Occipital lobe (tissue), 2 donors: Measurements from ENCODE around the gene ARFGEF3. TPM values are rescaled to one million over a fixed set of nuclear protein-coding genes. Genes with fewer than 3 reads are reported as not detected.
A peak's percentile ranks its signal among the peaks of the same experiment; 100 is the strongest.

Experiments used
- DNase-seq: peaks from one replicate; lab custom pipeline; 2025; lab: John Stamatoyannopoulos, UW
- total RNA-seq: library from RNA; depleted of rRNA; stranded (reverse); fragments of >200 nt; gene quantifications from one replicate; pipeline ENCODE4 v1.2.3, GENCODE V29; 2014

The ARFGEF3 gene
- total RNA-seq, 1 donor from 2014 or later: 65.7 TPM

DNA sequence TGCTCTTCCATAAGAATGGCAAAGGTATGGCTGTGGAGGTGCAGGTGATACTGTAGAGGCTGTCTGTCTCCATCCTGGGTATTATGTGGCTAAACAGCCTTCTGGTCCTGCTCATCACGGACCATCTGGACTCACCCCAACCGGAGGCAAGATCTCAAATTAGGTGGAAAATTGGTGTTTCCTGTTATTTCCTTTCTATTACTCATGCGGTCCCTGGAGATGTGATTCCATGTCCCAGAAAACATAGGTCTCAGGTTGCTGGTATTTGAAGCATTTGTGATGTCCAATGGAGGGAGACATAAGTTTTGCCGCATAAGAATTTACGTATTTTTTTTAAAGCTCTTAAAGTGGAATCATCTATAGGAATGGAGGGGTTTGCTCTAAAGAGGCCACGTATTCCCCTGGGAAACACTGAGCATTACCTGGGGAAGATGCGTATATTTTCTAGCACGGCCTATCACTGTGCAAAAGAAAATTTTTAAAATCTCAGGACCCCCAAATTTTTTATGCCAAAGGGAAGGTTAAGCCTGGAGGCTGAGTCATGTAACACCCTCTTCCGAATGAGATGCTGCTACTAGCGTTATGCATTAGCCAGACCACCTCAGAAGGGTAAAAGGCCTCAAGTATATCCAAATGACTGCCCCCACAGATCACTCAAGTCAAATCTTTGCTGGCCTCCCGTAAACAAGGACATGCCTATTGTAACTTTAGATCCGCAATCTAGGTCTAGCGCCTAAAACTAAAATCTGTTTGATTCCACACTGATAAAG is 78.9 kb downstream of the ARFGEF3 start:
- no peak for DNase-seq

DNA sequence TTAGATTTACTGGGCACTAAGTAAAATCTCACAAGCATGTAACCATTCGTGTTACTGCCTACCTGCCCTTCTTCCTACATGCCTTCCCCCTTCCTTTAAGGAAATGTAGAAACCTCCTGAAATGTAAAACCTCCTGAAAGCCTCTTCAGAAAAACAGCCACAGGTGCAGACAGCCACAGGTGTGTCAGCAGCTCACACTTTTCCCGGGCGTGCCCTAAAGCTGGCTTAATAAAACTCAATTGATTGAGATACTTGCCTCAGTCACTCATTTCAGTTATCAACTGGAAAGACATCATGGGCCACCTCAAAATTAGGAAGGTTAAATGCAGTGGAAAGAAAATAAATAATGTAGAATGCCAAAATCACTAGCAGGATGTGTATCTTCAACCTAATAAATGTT is 79.6 kb downstream of the ARFGEF3 start:
- DNase-seq: no peak

DNA sequence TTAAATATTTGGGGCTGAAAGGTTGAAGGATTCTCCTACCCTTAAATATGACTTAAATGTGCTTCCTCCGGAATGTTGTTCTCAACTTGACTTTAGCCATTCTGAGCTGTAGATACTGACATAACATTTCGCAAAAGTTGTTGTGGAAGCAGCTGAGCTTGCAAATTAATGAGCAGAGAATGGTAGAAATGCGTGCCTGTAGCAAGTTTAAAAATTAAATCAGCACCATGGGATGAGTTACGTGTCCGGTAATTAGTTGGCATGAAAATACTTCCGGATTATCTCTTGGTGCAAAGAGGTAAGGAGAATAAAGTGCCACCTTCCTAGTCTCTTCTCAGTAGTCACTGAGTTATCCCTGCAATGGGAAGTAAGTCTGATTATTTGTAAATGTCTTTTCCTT is 80.2 kb downstream of the ARFGEF3 start:
- DNase-seq: no peak

DNA sequence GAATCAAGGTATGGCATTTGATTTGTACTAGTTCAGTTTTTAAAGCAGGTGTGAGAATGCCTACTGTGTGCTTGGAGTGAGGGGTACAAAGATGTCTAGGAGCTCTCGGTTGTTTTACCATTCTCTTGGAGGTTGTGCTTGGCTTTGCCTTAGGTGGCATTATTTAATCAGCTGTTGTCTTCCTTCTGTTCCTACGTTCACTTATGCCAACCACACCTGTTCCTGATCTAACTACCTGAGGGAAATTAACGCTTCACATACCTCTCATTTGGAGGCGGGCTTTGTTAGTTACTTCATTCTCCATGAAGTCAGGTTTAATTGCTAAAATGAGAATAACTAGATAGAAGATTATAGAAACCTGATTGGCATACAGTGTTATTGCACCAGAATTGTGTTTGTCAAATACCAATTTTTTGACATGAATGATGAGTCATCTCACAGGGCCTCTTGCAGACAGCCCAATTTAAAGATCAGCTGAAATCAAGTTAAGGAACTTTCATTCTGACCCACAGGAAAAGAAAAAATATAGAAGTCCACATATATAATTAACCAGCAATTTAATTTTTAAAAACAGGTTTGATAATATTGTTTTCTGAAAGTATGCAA is 81.4 kb downstream of the ARFGEF3 start:
- DNase-seq: no peak

DNA sequence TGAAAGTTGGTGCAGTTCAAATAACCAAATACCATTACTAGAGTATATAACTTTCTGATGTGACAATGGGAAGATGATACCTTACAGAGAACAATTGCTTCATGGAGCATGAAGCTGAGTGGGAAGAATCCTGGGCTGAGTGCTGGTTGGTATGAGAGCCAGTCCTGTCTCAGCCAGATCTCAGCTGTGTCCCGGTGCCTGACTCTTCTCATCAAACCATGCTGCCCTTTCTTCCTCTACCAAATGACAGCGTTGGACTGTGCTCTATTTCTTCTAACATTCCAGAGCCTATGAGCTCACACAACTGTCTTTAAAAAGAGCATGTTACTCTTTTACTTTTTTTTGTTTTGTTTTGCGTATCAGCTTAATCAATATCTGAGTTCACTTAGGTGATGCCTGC is 84.0 kb downstream of the ARFGEF3 start:
- no peak for DNase-seq

DNA sequence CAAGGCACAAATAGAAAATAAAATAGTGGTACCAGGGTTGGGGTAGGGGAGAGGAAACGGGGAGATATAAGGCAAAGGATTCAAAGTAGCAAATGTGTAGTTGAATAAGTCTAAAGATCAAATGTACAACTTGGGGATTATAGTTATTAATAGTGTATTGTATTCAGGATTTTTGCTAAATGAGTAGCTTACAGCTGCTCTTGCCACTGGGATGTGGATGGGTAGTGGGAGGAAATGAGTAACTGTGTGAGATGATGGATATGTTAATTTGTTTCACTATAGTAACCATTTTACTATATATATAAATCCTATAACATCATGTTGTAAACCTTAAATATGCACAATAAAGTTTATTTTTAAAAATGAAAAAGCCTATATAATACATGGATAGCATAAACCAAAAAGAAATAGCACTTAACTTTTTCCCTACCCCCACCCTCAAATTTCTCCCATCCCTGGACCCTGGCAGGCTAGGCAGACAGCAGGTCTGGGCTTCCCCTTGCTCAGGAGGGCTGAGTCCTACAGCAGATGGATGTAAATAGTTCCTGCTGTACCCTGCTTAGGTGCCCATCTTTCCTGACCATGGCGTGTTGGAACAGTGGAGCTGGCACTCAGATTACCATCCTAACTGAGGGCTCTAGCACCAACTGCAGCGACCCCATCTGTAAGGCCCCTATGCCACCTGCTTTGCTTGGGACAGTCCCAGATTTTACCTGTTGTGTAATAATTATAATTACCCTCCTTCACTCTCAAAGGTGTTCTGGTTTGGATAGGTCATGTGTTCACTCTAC is 85.1 kb downstream of the ARFGEF3 start:
- DNase-seq: no peak

DNA sequence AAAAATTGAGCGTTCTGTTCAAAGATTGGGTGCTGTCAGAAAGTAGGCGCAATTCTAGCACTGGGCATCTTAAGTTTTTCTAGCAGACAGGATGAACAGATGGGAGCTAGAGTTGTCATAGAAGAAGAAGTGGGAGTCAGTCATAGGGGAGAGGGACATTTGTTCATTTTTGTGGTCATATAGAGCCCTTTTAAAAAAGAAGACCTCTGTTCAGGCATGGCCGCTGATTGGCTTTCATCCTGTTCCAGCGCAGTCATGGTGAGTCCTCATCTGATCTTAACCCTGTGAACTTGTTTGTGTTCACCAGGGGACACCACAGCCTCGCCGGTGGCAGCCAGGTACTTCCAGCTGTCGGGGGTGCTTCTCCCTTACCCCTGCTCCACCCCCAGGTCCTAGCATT is 86.3 kb downstream of the ARFGEF3 start:
- no peak for DNase-seq

DNA sequence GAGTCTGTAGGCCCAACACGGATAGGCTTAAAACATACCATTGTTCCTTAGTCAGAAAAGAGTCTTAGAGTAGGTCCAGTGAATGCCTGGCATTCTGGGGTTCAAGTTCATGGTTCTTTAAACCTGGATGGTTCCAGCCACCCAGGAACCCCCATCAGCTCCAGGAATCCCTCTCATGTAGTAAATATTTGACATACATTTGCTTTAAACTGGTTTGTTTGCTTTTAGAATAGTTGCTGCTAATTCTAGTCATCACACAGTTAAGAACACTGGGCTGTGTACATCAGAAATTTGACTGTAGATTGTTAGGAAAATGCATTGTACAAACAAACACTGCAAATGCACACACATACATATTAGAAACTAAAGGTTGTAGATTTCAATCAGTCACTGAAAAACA is 87.1 kb downstream of the ARFGEF3 start:
- DNase-seq: no peak

DNA sequence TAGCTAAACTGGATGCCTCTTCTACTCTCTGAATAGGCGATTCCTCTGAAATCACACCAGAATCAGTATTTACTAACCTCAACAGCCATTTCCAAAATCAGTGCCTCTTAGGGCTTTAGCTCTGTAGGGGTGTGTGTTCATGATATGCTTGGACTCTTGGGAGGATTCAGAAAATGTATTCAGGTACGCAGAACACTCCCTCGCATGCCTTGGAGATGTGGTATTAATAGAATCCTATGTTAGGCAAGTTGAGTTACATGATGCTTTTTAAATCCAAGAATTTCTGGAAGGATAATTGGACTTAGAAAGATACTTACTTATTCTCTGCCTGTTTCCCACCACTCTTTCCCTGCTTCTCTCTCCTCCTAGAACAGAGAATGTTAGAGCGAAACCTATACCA is 88.3 kb downstream of the ARFGEF3 start:
- no peak for DNase-seq

DNA sequence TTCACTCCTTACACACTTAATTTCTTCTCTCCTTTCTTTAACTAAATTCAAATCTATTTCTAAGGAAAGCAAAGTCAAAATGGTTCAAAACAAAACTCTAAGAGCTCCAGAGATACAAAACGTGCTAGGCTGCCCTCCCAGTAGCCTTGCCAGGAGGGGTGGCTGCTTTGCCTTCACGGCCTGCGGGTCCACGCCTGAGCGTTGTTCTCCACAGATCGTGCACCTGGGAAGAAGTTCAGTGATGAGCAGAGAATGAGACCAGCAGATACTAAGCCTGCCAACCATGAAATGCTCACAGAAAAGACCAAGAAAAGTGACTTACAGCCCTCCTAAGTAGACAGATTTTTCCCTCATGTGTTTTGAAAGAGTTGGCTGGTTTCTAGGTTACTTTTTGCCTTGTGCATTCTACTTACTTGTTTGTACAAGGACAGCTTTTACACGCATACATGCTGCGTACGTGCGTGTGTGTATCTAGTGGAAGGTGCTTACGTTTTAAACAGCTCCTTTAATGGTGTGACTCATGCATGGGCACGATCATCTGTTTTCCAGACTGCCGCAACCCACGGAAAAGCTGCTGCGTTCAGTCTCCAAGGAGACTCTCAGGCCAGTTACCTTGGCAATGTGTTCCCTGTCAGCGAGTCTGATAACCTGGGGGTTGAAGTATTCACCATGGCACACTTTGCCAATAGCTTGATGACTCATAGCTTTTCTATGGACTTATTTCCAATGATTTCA is 88.9 kb downstream of the ARFGEF3 start:
- DNase-seq: peak; percentile 70

DNA sequence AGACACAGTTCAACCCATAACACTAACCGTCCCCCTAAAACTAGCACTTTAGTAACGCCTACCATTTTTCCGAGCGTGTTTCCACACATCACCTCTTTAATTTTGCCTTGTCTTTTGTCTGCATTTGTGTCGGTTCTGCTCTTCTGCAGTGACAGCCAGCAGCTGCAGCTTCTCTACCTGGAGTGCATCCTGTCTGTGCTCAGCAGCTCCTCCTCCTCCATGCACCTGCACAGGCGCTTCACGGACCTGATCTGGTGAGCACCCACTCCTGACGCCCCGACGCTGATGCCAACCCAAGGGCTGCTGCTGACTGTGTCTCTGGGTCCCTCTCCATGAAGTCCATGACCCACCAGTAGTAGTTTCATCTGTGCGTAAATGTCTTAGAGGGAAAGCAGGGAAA is 92.0 kb downstream of the ARFGEF3 start:
- no peak for DNase-seq

DNA sequence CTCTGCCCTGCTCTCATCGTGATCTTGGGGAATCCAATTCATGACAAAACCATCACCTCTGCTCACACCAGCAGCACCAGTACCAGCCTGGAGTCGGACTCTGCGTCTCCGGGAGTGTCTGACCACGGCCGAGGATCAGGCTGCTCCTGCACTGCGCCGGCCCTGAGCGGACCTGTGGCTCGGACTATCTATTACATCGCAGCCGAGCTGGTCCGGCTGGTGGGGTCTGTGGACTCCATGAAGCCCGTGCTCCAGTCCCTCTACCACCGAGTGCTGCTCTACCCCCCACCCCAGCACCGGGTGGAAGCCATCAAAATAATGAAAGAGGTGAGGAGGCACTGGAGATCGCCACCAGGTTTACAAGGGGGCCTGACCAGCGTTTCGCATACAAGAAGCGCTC is 93.7 kb downstream of the ARFGEF3 start:
- no peak for DNase-seq

DNA sequence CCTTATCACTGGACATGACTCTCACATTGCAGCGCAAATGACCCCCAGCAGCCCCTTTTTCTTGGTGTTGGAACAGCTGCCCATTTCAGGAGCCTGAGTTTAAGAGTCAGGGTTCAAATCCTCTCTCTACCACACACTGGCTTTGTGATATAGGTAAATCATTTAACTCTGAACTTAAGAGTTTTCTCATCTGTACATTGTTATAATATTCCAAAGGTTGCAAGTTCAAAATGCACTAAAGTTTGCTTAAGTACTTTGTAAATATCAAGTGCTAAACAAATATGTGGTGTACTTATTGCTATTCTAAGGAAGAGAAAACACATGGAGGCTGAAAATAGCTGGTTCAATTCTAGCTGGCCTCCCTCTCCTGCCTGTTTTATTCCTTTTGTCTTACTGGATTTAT is 95.9 kb downstream of the ARFGEF3 start:
- no peak for DNase-seq

DNA sequence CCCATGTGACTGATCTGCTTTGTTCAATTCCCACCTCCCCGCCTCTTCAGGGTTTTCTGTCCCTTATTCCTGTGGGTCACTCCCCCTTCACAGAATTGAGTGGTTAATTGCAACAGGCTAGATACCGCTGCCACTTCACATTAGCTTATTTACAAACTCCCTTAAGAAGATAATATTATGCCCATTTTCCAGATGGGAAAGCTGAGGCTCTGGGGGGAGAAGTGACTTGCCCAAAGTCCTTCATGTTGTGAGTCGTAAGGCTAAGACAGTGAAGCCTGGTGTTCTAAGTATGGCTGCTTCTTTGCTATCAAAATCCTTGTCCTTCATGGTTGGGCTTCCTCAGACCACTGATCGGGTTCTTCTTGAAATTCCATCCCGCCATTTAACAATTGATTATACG is 96.5 kb downstream of the ARFGEF3 start:
- DNase-seq: no peak

DNA sequence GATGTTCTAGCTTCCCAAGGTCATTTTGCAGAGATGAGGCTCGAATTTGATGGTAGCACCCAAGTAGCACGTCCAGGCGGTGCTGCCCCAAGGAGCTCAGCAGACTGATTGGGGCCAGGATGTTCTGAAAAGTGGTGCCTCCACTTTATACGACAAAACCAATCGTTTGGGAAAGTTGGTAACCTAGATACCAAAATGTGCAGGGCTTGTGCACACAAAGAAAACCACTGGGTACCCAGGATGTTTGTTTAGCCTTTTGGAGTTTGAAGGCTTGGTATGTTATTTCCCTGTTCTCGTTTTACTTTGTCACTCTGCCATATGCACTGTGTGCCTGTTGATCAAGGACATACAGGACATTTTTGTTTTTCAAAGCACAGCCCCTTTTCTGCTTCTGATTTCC is 97.3 kb downstream of the ARFGEF3 start:
- DNase-seq: no peak

DNA sequence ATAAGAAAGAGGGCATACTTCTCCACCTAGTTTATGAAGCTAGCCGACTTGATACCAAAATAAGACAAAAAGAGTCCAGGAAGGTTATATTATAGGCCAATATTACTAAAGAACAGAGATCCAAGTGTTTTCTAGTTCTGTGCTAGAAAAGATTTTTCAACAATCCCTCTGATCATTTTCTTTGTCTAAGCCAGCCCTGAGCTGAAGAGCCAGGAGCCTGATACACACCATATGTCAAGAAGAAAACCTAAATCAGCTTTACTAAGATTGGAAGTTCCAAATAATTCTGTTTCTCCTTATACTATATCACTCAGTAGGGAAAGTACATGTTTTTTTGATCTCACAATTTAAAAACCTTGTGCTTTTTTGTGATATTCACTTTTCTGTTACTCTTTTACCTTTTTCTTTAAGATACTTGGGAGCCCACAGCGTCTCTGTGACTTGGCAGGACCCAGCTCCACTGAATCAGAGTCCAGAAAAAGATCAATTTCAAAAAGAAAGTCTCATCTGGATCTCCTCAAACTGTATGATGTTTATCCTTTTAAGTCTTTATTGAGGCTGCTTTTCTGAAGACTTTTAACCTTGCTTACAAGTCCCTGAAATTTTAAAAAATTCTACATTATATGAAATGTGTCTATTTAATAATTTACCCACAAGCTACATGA is 99.5 kb downstream of the ARFGEF3 start:
- DNase-seq: no peak

DNA sequence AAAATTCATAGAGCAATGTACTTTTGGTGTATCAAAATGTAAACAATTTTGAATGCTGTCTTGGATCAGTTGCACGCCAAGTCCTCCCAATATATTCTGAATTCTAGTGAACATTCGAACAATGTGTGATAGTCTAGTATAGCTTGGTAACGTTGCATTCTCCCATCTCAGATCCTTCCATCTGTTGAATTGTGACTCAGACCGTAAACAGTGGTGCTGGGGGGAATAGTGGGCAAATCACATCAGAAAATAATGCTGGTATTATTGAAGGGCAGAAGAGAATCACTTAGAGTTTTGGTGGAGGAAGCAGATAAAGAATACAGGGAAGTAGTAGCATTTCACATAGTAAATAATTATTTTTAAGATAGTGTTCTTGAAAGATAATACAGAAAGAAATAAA is 102.2 kb downstream of the ARFGEF3 start:
- no peak for DNase-seq

DNA sequence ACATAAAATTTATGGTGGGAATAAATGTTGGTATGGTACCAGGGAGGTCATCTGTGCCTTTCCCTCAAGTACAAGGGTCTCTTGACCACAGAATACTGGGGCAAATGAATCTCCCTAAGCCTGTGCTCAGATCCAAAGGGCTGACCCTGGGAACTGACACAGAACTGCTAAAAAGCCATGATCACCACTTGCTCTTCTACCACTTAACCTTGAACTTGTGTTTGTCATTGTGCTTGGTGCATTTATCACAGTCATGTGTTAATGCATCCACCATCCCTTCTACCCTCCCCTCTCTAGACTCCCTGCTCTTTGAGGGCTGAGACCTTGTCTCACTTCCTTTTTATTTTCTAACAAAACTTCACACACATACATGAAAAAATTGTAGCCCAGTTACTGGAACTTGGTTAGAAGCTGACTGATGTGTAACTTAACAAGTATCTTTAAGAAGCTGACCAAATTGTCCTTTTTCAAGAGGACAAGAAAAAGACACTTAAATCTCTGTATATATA is 102.7 kb downstream of the ARFGEF3 start:
- DNase-seq: no peak

DNA sequence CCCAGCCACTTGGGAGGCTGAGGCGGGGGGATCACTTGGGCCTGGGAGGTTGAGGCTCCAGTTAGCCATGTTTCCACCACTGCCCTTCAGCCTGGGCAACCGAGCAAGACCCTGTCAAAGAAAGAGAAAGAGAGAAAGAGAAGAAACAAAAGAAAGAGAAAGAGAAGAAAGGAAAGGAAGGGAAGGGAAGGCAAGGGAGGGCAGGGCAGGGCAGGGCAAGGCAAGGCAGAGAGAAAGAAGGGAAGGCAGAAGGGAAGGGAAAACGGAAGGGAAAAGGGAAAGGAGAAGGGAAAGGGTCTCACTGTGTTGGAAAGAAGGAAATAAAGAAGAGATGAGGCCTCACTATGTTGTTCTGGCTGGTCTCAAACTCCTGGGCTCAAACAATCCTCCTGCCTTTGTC is 104.4 kb downstream of the ARFGEF3 start:
- DNase-seq: no peak

DNA sequence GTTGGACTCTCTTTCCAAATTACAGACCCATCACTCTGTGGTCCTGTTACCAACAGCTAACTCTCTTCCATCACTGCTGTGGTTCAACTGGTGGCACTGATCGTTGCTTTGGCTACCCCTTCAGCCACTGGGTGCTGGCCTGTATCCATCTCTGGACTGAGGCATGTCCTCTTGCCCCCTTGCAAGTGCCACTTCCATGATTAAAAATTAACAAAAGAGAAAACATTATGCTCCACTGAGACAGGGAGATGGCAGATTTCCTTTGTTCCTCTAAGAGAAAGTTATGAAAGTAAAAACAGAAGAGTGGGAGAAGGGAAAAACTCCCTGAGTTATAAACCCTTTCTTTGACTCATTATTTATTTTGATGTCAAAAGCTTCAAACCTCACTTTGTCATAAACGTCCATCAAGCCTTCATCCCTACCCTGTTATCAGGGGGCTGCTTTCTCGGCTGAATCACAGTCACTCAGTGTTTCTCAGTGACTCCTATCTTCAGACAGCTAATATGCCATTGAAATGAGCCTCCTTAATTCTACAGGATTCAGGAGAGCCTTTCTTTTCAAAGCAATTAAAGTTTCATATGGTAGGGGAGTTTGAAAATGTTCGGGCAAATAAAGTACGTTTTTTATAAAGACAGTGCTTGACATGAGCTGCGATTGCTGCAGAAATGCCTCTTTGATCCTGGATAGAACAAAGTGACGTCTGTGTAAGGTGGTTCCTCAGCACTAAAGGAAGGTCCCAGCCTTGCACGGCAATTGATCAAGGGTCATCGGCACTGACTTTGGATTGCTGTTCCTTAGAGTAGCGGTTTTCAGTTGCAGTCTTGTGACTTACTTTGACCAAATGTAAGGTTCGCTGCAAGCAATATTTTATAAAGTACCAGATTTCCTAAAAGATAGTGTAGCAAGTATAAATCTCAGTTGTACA is 106.5 kb downstream of the ARFGEF3 start:
- no peak for DNase-seq
